PFSK-1 (cell line): ENCODE data around the gene RASL11B.

Experiments
- FOXP2 ChIP-seq: optimal IDR thresholded peaks from 2 replicates; pipeline ENCODE3; 2011; ENCODE audit warnings: borderline replicate concordance, control low read depth, inconsistent platforms; ENCODE audit not compliant: insufficient read depth; ENCODE audit errors: extremely low read length, extremely low read depth
- POLR2AphosphoS5 ChIP-seq: IDR thresholded peaks from 2 replicates; pipeline ENCODE4 v1.6.1; 2012; ENCODE audit warnings: low read depth, mild to moderate bottlenecking, control low read depth, low read length, moderate library complexity
- SIN3A ChIP-seq: IDR thresholded peaks from 2 replicates; pipeline ENCODE4 v1.6.1; 2012; ENCODE audit warnings: mild to moderate bottlenecking, low read length, moderate library complexity, borderline replicate concordance; ENCODE audit not compliant: insufficient read depth
- TAF1 ChIP-seq: IDR thresholded peaks from 2 replicates; pipeline ENCODE4 v1.6.1; 2012; ENCODE audit warnings: low read length, control low read depth, borderline replicate concordance; ENCODE audit not compliant: insufficient read depth
- TF ChIP-seq, protein P1 (sequence below), 2 experiments: IDR thresholded peaks; 2 replicates each; pipeline versions ENCODE4 v1.6.1 to v1.8.0; 2011 to 2012; ENCODE audit warnings: low read depth in 2 of 2, low read length in 2 of 2, control low read depth in 1 of 2, inconsistent platforms in 1 of 2, mild to moderate bottlenecking in 1 of 2, moderate library complexity in 1 of 2; ENCODE audit not compliant: insufficient read depth in 1 of 2

RASL11B gene

DNA sequence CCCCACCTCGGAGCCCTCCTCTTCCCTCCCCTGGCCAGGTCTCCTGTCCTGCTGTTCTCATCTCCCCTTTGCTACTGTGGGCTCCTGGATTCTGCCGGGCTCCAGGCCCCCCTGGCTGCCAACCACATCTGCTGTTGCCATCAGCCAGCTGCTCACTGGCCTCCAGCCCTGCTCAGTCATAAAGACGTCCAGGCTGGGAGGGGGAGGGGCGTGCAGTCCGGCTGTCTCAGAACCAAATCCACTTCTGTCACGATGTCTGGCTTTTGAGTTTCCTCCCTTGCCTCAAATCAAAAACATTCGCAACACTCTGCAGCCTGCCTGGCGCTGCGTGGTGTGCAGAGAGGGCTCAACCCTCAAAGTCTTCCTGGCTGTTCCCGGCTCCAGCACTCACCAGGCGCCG lies 7.1 kb downstream of the RASL11B start:
- TF ChIP-seq TAF1 (no peak), FOXP2 (no peak), POLR2AphosphoS5 (no peak), SIN3A (no peak)
- TF ChIP-seq, protein P1, sequence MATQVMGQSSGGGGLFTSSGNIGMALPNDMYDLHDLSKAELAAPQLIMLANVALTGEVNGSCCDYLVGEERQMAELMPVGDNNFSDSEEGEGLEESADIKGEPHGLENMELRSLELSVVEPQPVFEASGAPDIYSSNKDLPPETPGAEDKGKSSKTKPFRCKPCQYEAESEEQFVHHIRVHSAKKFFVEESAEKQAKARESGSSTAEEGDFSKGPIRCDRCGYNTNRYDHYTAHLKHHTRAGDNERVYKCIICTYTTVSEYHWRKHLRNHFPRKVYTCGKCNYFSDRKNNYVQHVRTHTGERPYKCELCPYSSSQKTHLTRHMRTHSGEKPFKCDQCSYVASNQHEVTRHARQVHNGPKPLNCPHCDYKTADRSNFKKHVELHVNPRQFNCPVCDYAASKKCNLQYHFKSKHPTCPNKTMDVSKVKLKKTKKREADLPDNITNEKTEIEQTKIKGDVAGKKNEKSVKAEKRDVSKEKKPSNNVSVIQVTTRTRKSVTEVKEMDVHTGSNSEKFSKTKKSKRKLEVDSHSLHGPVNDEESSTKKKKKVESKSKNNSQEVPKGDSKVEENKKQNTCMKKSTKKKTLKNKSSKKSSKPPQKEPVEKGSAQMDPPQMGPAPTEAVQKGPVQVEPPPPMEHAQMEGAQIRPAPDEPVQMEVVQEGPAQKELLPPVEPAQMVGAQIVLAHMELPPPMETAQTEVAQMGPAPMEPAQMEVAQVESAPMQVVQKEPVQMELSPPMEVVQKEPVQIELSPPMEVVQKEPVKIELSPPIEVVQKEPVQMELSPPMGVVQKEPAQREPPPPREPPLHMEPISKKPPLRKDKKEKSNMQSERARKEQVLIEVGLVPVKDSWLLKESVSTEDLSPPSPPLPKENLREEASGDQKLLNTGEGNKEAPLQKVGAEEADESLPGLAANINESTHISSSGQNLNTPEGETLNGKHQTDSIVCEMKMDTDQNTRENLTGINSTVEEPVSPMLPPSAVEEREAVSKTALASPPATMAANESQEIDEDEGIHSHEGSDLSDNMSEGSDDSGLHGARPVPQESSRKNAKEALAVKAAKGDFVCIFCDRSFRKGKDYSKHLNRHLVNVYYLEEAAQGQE (IDR thresholded peaks at IDR 0.05; ENCODE audit: insufficient read depth in 1 of 2, low read depth in 2 of 2, low read length in 2 of 2), result no peak

DNA sequence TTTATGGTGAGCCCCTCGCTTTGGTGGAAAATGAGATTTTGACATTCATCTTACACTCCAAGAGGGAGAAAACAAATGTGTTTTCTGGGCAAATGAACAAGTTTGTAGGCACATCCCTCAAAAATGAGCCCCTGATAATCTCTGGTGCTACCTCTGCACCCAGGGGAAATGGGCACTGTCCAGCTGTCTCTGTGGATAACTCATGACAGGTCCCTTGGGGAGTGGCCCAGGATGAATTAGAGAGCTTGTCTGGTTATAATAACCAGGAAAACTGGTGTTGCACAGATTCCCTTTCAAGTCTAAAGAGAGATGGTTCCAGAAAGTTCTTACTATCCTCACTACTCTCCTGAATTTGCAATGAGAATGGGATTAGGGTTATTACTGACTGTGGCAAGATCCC lies 7.5 kb downstream of the RASL11B start:
- no peak for TF ChIP-seq SIN3A
- no peak for TF ChIP-seq FOXP2
- TF ChIP-seq POLR2AphosphoS5, result no peak
- TF ChIP-seq, protein P1 (IDR thresholded peaks at IDR 0.05; ENCODE audit: insufficient read depth in 1 of 2, low read depth in 2 of 2, low read length in 2 of 2), result no peak
- no peak for TF ChIP-seq TAF1

DNA sequence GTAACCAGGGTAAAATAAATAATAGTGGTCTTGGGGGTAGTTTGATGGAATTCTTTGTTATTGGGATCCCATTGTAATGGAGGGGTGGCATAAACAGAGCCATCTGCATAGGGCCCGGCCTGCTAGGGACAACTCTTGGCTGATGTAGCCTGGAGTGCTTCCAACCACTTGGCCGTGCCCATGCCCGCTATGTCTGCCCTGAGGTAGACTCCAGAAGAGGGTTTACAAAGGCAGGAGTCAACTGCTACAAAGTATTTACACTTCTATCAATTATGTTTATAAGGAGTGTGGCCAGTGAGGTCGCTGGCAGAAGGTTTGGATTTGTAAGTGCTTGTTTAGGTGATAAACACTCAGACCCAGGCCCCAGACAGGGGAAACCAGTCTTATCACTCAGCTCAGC lies 8.1 kb downstream of the RASL11B start:
- TF ChIP-seq TAF1 (no peak), SIN3A (no peak), POLR2AphosphoS5 (no peak)
- TF ChIP-seq, protein P1 (IDR thresholded peaks at IDR 0.05; ENCODE audit: insufficient read depth in 1 of 2, low read depth in 2 of 2, low read length in 2 of 2), result no peak

DNA sequence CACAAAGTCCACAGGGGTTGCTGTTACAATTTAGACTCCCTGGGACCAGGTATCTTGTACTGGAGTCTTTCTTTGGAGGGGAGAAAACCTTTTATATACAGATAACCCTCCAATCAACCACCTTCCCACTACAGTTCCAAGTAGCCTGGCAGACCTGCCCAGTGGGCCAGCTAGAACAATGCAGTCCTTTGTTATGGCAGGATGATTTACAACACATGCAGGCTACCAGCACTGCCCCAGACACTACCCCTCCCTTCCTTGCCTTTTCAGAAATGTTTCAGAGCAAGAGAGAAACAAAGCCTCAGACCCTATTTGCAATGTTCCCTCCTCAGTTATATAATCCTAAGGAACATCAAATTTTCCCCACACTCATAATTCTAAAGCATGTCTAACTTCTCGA lies 11.1 kb downstream of the RASL11B start:
- no peak for TF ChIP-seq POLR2AphosphoS5
- TF ChIP-seq TAF1, result no peak
- TF ChIP-seq, protein P1 (IDR thresholded peaks at IDR 0.05; ENCODE audit: insufficient read depth in 1 of 2, low read depth in 2 of 2, low read length in 2 of 2), result no peak
- no peak for TF ChIP-seq FOXP2
- no peak for TF ChIP-seq SIN3A

DNA sequence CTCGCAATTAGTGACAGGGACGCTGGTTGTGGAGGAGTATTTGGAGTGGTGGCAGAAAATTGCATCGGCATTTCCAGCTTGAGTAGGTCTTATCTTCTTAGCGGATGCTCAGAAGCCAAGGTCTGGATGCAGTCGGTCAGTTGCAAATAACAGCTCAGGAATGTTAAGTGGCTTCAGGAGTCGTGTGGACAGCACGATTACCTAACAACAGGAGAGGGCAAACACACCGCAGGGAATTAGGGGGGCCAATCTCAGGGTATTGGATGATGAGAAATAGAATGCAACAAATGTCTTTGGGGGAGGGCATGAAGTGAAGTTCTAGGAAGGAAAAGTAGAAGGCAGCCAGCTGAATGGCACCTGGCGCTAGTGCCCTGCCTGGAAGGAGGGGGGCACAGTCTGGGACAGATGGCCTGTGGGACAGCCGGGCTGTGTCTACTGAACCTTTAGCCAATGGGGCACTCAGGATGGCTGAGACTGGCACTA lies 11.8 kb downstream of the RASL11B start:
- TF ChIP-seq, protein P1 (IDR thresholded peaks at IDR 0.05; ENCODE audit: insufficient read depth in 1 of 2, low read depth in 2 of 2, low read length in 2 of 2), result no peak
- TF ChIP-seq SIN3A (no peak), POLR2AphosphoS5 (no peak), TAF1 (no peak), FOXP2 (no peak)
